Trophoblast cell (in vitro differentiated cells and primary cell): ENCODE data around the gene SLC18A2.

Experiments used
- DNase-seq, 2 donors: peaks; one replicate each; pipeline ENCODE4 v3.0.0-alpha.2; 2016
- H2AFZ ChIP-seq: 2 replicates; pipeline ENCODE4 v1.6.1; 2013; ENCODE audit warnings: low read length, moderate library complexity, mild to moderate bottlenecking; ENCODE audit not compliant: insufficient read depth, poor library complexity
- H2AK5ac ChIP-seq: 2 replicates; pipeline ENCODE4 v1.6.1; 2013; ENCODE audit warnings: mild to moderate bottlenecking, low read length
- H2BK120ac ChIP-seq: 2 replicates; pipeline ENCODE4 v1.6.1; 2013; ENCODE audit warnings: low read length, mild to moderate bottlenecking, moderate library complexity; ENCODE audit not compliant: insufficient read depth, poor library complexity
- H2BK12ac ChIP-seq: 2 replicates; pipeline ENCODE4 v1.6.1; 2013; ENCODE audit warnings: mild to moderate bottlenecking, low read length, moderate library complexity
- H2BK5ac ChIP-seq: 2 replicates; pipeline ENCODE4 v1.6.1; 2013; ENCODE audit warnings: low read length, low read depth, moderate library complexity, mild to moderate bottlenecking; ENCODE audit not compliant: poor library complexity
- H3K14ac ChIP-seq: 2 replicates; pipeline ENCODE4 v1.6.1; 2013; ENCODE audit warnings: mild to moderate bottlenecking, low read length
- H3K18ac ChIP-seq: 2 replicates; pipeline ENCODE4 v1.6.1; 2013; ENCODE audit warnings: mild to moderate bottlenecking, low read length
- H3K23ac ChIP-seq: 2 replicates; pipeline ENCODE4 v1.6.1; 2013; ENCODE audit warnings: low read length
- H3K27ac ChIP-seq: 2 replicates; pipeline ENCODE4 v1.5.1; 2013; ENCODE audit warnings: low read depth, mild to moderate bottlenecking, inconsistent platforms, low read length, moderate library complexity
- H3K27me3 ChIP-seq: 2 replicates; pipeline ENCODE4 v1.6.1; 2013; ENCODE audit warnings: inconsistent platforms, mild to moderate bottlenecking, low read length, moderate library complexity; ENCODE audit not compliant: insufficient read depth
- H3K36me3 ChIP-seq, 2 experiments: 1 replicate in 1 of 2; 2 replicates in 1 of 2; pipeline ENCODE4 v1.6.1; 2013; ENCODE audit warnings: low read length in 2 of 2, mild to moderate bottlenecking in 2 of 2, moderate library complexity in 1 of 2; ENCODE audit not compliant: insufficient read depth in 2 of 2, control insufficient read depth in 1 of 2
- H3K4ac ChIP-seq: 2 replicates; pipeline ENCODE4 v1.6.1; 2013; ENCODE audit warnings: low read depth, mild to moderate bottlenecking, low read length, moderate library complexity
- H3K4me1 ChIP-seq, 2 experiments: 1 replicate in 1 of 2; 2 replicates in 1 of 2; pipeline ENCODE4 v1.6.1; 2013; ENCODE audit warnings: low read length in 2 of 2, mild to moderate bottlenecking in 2 of 2, moderate library complexity in 1 of 2; ENCODE audit not compliant: insufficient read depth in 2 of 2, control insufficient read depth in 1 of 2
- H3K4me2 ChIP-seq: 2 replicates; pipeline ENCODE4 v1.6.1; 2013; ENCODE audit warnings: inconsistent platforms, mild to moderate bottlenecking, low read length, moderate library complexity
- H3K4me3 ChIP-seq: 2 replicates; pipeline ENCODE4 v1.5.1; 2013; ENCODE audit warnings: mild to moderate bottlenecking, low read depth, low read length, inconsistent platforms
- H3K79me1 ChIP-seq: one replicate; pipeline ENCODE4 v1.6.1; 2013; ENCODE audit warnings: low read length
- H3K79me2 ChIP-seq: 2 replicates; pipeline ENCODE4 v1.6.1; 2013; ENCODE audit warnings: low read length, mild to moderate bottlenecking; ENCODE audit not compliant: control insufficient read depth, insufficient read depth, poor library complexity
- H3K9ac ChIP-seq: 2 replicates; pipeline ENCODE4 v1.6.1; 2013; ENCODE audit warnings: mild to moderate bottlenecking, low read length
- H3K9me3 ChIP-seq: 2 replicates; pipeline ENCODE4 v1.6.1; 2013; ENCODE audit warnings: low read depth, mild to moderate bottlenecking, control low read depth, inconsistent platforms, low read length; ENCODE audit not compliant: insufficient read depth
- H4K12ac ChIP-seq: 2 replicates; pipeline ENCODE4 v1.6.1; 2013; ENCODE audit warnings: low read depth, mild to moderate bottlenecking, low read length, moderate library complexity
- H4K8ac ChIP-seq: 2 replicates; pipeline ENCODE4 v1.6.1; 2013; ENCODE audit warnings: low read depth, mild to moderate bottlenecking, low read length, moderate library complexity
- H4K91ac ChIP-seq: one replicate; pipeline ENCODE4 v1.6.1; 2013; ENCODE audit warnings: low read depth, mild to moderate bottlenecking, low read length, moderate library complexity
- WGBS: extraction: QIAGEN DNeasy Blood & Tissue Kit; methylation state at CpG from one replicate; pipeline ENCODE4 v1.1.7; 2013; ENCODE audit warnings: missing lambda C conversion rate; ENCODE audit not compliant: insufficient read length, insufficient coverage; ENCODE audit errors: extremely low coverage; 5-methylcytosine and 5-hydroxymethylcytosine counted together

SLC18A2 gene

DNA sequence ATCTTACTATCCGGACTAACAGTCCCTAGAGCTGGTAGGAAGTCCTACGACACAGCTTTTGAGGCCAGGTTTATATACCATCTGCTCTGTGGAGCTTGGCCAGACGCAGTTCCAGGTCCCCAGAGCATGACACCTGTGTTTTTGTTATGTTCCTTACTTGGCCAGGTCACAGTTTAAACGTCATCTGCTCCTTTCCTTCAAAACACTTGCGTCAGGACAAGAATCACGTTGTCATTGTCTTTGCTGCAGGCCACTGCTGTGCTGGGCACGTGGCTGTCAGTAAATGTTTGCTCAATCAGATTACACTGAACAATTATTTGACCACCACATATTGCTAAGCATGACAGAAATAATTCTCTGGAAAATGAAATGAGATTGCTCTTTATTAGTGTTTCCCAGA is 23.9 kb downstream of the SLC18A2 start:
- H4K8ac ChIP-seq: no peak overlapping the region
- no peak overlapping the region for H3K4me2 ChIP-seq
- WGBS: no CpG with 5 or more reads among the region's 7 CpGs
- no peak overlapping the region for H3K4me3 ChIP-seq
- H3K18ac ChIP-seq: no peak overlapping the region
- no peak overlapping the region for H3K4ac ChIP-seq
- no peak for DNase-seq
- H3K14ac ChIP-seq: no peak overlapping the region
- no peak overlapping the region for H2BK12ac ChIP-seq
- H3K9me3 ChIP-seq: no peaks in the 10 kb centered on the region
- no peak overlapping the region for H2BK5ac ChIP-seq
- H2BK120ac ChIP-seq: no peak overlapping the region
- H3K79me2 ChIP-seq: no peaks in the 10 kb centered on the region
- no peak overlapping the region for H2AFZ ChIP-seq
- H3K36me3 ChIP-seq: no peaks in the 10 kb centered on the region
- H4K12ac ChIP-seq: no peak overlapping the region
- no peaks in the 10 kb centered on the region for H3K79me1 ChIP-seq
- H2AK5ac ChIP-seq: no peak overlapping the region
- H3K27ac ChIP-seq: no peak overlapping the region
- H3K4me1 ChIP-seq: peaks cover 6 to 10% of the 10 kb centered on the region in 2 experiments
- H3K23ac ChIP-seq: no peak overlapping the region
- no peak overlapping the region for H3K9ac ChIP-seq
- no peaks in the 10 kb centered on the region for H3K27me3 ChIP-seq
- no peak overlapping the region for H4K91ac ChIP-seq

DNA sequence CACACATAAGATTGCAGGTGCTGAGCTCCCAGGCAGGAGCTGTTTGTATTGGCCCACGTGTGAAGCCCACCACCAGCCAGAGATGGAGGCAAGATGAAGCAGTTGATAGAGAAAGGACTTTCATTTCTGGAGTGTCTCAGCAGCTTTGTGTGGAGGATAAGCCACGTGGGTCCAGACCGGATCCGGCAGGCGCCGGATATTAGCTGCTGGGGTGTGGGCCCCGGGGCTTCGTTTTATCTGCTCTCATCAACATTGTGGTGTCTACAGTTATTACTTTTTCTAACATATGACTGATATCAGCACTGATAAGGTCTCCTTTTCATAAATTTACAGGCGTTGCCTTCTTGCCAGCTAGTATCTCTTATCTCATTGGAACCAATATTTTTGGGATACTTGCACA is 25.5 kb downstream of the SLC18A2 start:
- H4K12ac ChIP-seq: no peak overlapping the region
- no peaks in the 10 kb centered on the region for H3K27me3 ChIP-seq
- H4K91ac ChIP-seq: no peak overlapping the region
- no peak overlapping the region for H3K27ac ChIP-seq
- no CpG with 5 or more reads among the region's 9 CpGs for WGBS
- H3K9me3 ChIP-seq: no peaks in the 10 kb centered on the region
- H3K4ac ChIP-seq: no peak overlapping the region
- no peak overlapping the region for H2AFZ ChIP-seq
- no peak overlapping the region for H4K8ac ChIP-seq
- no peak overlapping the region for H3K14ac ChIP-seq
- no peak overlapping the region for H3K9ac ChIP-seq
- H3K79me1 ChIP-seq: no peaks in the 10 kb centered on the region
- H2BK120ac ChIP-seq: no peak overlapping the region
- H2BK12ac ChIP-seq: no peak overlapping the region
- DNase-seq: no peak
- H3K18ac ChIP-seq: no peak overlapping the region
- H3K4me2 ChIP-seq: no peak overlapping the region
- H3K79me2 ChIP-seq: no peaks in the 10 kb centered on the region
- no peaks in the 10 kb centered on the region for H3K36me3 ChIP-seq
- H2AK5ac ChIP-seq: no peak overlapping the region
- peaks cover 6% of the 10 kb centered on the region in 2 experiments for H3K4me1 ChIP-seq
- no peak overlapping the region for H3K23ac ChIP-seq
- H2BK5ac ChIP-seq: no peak overlapping the region
- no peak overlapping the region for H3K4me3 ChIP-seq

DNA sequence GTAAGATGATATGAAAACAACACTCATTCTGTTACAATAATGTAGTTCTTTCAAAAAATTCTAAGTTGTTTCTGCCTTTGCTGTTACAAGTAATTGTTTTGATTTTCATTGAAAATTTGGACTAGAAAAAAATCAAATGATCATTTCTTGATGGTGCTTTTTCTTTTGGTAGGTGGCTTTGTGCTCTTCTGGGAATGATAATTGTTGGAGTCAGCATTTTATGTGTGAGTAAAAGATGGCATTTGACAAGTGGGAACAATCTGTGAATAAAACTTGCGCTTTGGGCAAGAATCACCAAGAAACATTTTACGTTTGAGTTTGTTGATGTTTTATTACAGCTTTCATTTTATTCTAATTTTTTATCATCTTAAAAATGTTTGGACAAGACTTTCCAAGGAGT is 25.9 kb downstream of the SLC18A2 start:
- Histone ChIP-seq H2AK5ac (no peak overlapping the region), H3K36me3 (no peaks in the 10 kb centered on the region), H3K9me3 (no peaks in the 10 kb centered on the region), H4K8ac (no peak overlapping the region), H3K27ac (no peak overlapping the region), H3K18ac (no peak overlapping the region), H2BK12ac (no peak overlapping the region), H3K27me3 (no peaks in the 10 kb centered on the region), H2AFZ (no peak overlapping the region), H3K4me2 (no peak overlapping the region), H3K4me3 (no peak overlapping the region), H3K4ac (no peak overlapping the region), H4K12ac (no peak overlapping the region), H3K23ac (no peak overlapping the region), H3K9ac (no peak overlapping the region), H3K79me1 (no peaks in the 10 kb centered on the region), H2BK120ac (no peak overlapping the region), H3K4me1 (peaks cover 6 to 9% of the 10 kb centered on the region in 2 experiments), H3K14ac (no peak overlapping the region), H3K79me2 (no peaks in the 10 kb centered on the region), H4K91ac (no peak overlapping the region), H2BK5ac (no peak overlapping the region)
- no peak for DNase-seq
- no CpG with 5 or more reads among the region's 2 CpGs for WGBS

DNA sequence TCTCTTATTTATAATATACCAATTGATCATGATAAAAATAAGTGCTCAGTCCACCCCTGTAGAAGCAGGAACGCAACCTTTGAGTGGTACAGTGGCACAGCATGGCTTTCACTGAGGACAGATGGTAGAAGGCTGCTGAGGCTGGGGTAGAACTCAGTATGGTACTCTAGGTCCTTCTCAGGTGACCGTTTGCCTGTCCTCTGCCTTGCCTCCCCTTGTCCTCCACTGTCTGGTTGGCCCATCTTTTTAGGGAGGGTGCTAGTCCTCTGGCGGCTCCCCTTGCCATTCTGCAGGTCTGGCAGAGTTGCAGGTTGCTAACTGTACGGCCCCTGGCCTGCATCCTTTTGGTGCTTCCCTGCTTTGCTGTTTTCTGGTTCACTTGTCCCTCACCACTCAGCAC is 27.3 kb downstream of the SLC18A2 start:
- Histone ChIP-seq H3K14ac (no peak overlapping the region), H3K79me2 (no peaks in the 10 kb centered on the region), H2BK12ac (no peak overlapping the region), H3K9ac (no peak overlapping the region), H2AK5ac (no peak overlapping the region), H3K4me3 (no peak overlapping the region), H3K27ac (no peak overlapping the region), H2BK5ac (no peak overlapping the region), H3K18ac (no peak overlapping the region), H3K4me1 (peaks cover 2 to 8% of the 10 kb centered on the region in 2 experiments), H3K79me1 (no peaks in the 10 kb centered on the region), H3K4me2 (no peak overlapping the region), H3K4ac (no peak overlapping the region), H4K8ac (no peak overlapping the region), H3K9me3 (no peaks in the 10 kb centered on the region), H2AFZ (no peak overlapping the region), H4K12ac (no peak overlapping the region), H2BK120ac (no peak overlapping the region), H4K91ac (no peak overlapping the region), H3K23ac (no peak overlapping the region), H3K36me3 (no peaks in the 10 kb centered on the region), H3K27me3 (no peaks in the 10 kb centered on the region)
- WGBS: no CpG with 5 or more reads among the region's 4 CpGs
- no peak for DNase-seq
